Measurements from ENCODE around the gene EVI2B.
"Not testable (repeated sequence)": the region's sequence is repeated elsewhere in the genome, so short reads cannot be mapped to it uniquely, and the experiment has no call there.

Gene EVI2B

GRCh38 chr17:31310886-31311285, 3.0 kb downstream of the EVI2B start:
- DNase-seq (ENCODE audit: low read depth in 2 of 3, low spot score in 2 of 3): no peak

GRCh38 chr17:31310260-31310659, 3.6 kb downstream of the EVI2B start:
- DNase-seq (ENCODE audit: low read depth in 2 of 3, low spot score in 2 of 3): no peak

GRCh38 chr17:31309556-31309955, 4.3 kb downstream of the EVI2B start:
- DNase-seq (ENCODE audit: low read depth in 2 of 3, low spot score in 2 of 3): no peak

GRCh38 chr17:31308372-31309334, 5.2 kb downstream of the EVI2B start:
- DNase-seq (ENCODE audit: low read depth in 2 of 3, low spot score in 2 of 3): no peak

- DNase-seq (ENCODE audit: low read depth in 2 of 3, low spot score in 2 of 3): no peak
Measured at GRCh38 chr17:31307640-31308039, 6.2 kb downstream of the EVI2B start.

- DNase-seq (ENCODE audit: low read depth in 2 of 3, low spot score in 2 of 3): no peak
Measured at GRCh38 chr17:31299624-31300023, 14.2 kb downstream of the EVI2B start.

- DNase-seq (ENCODE audit: low read depth in 2 of 3, low spot score in 2 of 3): no peak
Measured at GRCh38 chr17:31297090-31297489, 16.8 kb downstream of the EVI2B start, which contains the start of gene OMG. Gene OMG, minus strand, starts transcription at chr17:31297239. Its CDS starts 908 bp downstream, at chr17:31296331.

- no peak for DNase-seq (ENCODE audit: low read depth in 2 of 3, low spot score in 2 of 3)
Measured at GRCh38 chr17:31296142-31296541, 17.7 kb downstream of the EVI2B start.

- DNase-seq (ENCODE audit: low read depth in 2 of 3, low spot score in 2 of 3): no peak
Measured at GRCh38 chr17:31295489-31295871, 18.4 kb downstream of the EVI2B start.

- DNase-seq (ENCODE audit: low read depth in 2 of 3, low spot score in 2 of 3): no peak
Measured at GRCh38 chr17:31294820-31295488, 18.9 kb downstream of the EVI2B start.

GRCh38 chr17:31294231-31294630, 19.6 kb downstream of the EVI2B start:
- no peak for DNase-seq (ENCODE audit: low read depth in 2 of 3, low spot score in 2 of 3)

- no peak for DNase-seq (ENCODE audit: low read depth in 2 of 3, low spot score in 2 of 3)
Measured at GRCh38 chr17:31293581-31293980, 20.3 kb downstream of the EVI2B start.

- DNase-seq (ENCODE audit: low read depth in 2 of 3, low spot score in 2 of 3): no peak
Measured at GRCh38 chr17:31291820-31292219, 22.0 kb downstream of the EVI2B start.

GRCh38 chr17:31289790-31290189, 24.1 kb downstream of the EVI2B start:
- DNase-seq (ENCODE audit: low read depth in 2 of 3, low spot score in 2 of 3): no peak

GRCh38 chr17:31287932-31288331, 25.9 kb downstream of the EVI2B start:
- not testable (repeated sequence) for DNase-seq (ENCODE audit: low read depth in 2 of 3, low spot score in 2 of 3)

GRCh38 chr17:31286587-31286986, 27.3 kb downstream of the EVI2B start:
- DNase-seq (ENCODE audit: low read depth in 2 of 3, low spot score in 2 of 3): no peak

GRCh38 chr17:31283841-31284240, 30.0 kb downstream of the EVI2B start:
- DNase-seq (ENCODE audit: low read depth in 2 of 3, low spot score in 2 of 3): no peak

GRCh38 chr17:31281061-31281460, 32.8 kb downstream of the EVI2B start:
- no peak for DNase-seq (ENCODE audit: low read depth in 2 of 3, low spot score in 2 of 3)

GRCh38 chr17:31279401-31279800, 34.5 kb downstream of the EVI2B start:
- DNase-seq (ENCODE audit: low read depth in 2 of 3, low spot score in 2 of 3): no peak

GRCh38 chr17:31275116-31275515, 38.7 kb downstream of the EVI2B start:
- no peak for DNase-seq (ENCODE audit: low read depth in 2 of 3, low spot score in 2 of 3)

- no peak for DNase-seq (ENCODE audit: low read depth in 2 of 3, low spot score in 2 of 3)
Measured at GRCh38 chr17:31274252-31274651, 39.6 kb downstream of the EVI2B start.

GRCh38 chr17:31273516-31273915, 40.3 kb downstream of the EVI2B start:
- no peak for DNase-seq (ENCODE audit: low read depth in 2 of 3, low spot score in 2 of 3)
